Activated CD8-positive, alpha-beta T cell treated with anti-CD3 and anti-CD28 coated beads for 36 hours (primary cell): Measurements from ENCODE around the gene IGFBP6. TPM values are rescaled to one million over a fixed set of nuclear protein-coding genes. Genes with fewer than 3 reads are reported as not detected.

ENCODE experiments used
- ATAC-seq: fragments of 200-7000 bp; cut with Tn5 transposase; one replicate; pipeline ENCODE4 v1.10.0; 2021; ENCODE audit warnings: mild to moderate bottlenecking, moderate library complexity
- CTCF ChIA-PET: fragments of 350-600 bp; sonication (Branson Sonifier 250); formaldehyde crosslinking; loops from one replicate; lab custom pipeline; 2021; ENCODE audit warnings: antibody characterized with exemption; lab: Charles Lee
- POLR2A ChIA-PET: fragments of 350-600 bp; sonication (Branson Sonifier 250); formaldehyde crosslinking; loops from one replicate; lab custom pipeline; 2021; ENCODE audit warnings: antibody characterized with exemption; lab: Charles Lee
- DNase-seq: peaks from one replicate; pipeline ENCODE4 v3.0.0-alpha.2; 2020
- H3K27ac Mint-ChIP-seq: one replicate; pipeline ENCODE4 v1.8.0; 2021; ENCODE audit warnings: mild to moderate bottlenecking, mixed read lengths
- H3K27me3 Mint-ChIP-seq: one replicate; pipeline ENCODE4 v1.8.0; 2021; ENCODE audit warnings: mixed read lengths
- H3K36me3 Mint-ChIP-seq: one replicate; pipeline ENCODE4 v1.8.0; 2021; ENCODE audit warnings: low read depth, mixed read lengths
- H3K4me1 Mint-ChIP-seq: one replicate; pipeline ENCODE4 v1.8.0; 2021; ENCODE audit warnings: low read depth, mixed read lengths
- H3K4me3 Mint-ChIP-seq: one replicate; pipeline ENCODE4 v1.8.0; 2021; ENCODE audit warnings: mild to moderate bottlenecking, moderate library complexity, mixed read lengths
- H3K9me3 Mint-ChIP-seq: one replicate; pipeline ENCODE4 v1.8.0; 2021; ENCODE audit warnings: mixed read lengths
- CTCF ChIP-seq: fragments of 200-600 bp; IDR thresholded peaks from one replicate; pipeline ENCODE4 v1.8.0; 2022; ENCODE audit warnings: antibody characterized with exemption, mild to moderate bottlenecking
- intact Hi-C: fragments of 100-400 bp; cut with micrococcal nuclease; formaldehyde crosslinking; loops from one replicate; pipeline ENCODE4 v1.10.0; 2022
- total RNA-seq, 2 experiments: library from RNA; stranded (reverse); gene quantifications; one replicate each; pipeline ENCODE4 v1.2.3, GENCODE V29; 2021

The IGFBP6 gene
- total RNA-seq, 2 experiments from 2014 or later, result 2.0 to 2.3 TPM

- intact Hi-C loops, result no loop called here
Measured at GRCh38 chr12:53065470-53065869, 32.0 kb upstream of the IGFBP6 start.

GRCh38 chr12:53065975-53066931, 31.2 kb upstream of the IGFBP6 start:
- H3K36me3 Mint-ChIP-seq, result peaks cover 16% of the 10 kb centered on the region
- ChIA-PET CTCF (interaction anchor here (0.6 to 12.1 kb wide), 45 partner anchors 12 to 279 kb away, joined by 3 to 553 read pairs (median 4); partner anchors contain the start of genes AAAS, CSAD, EIF4B and ESPL1), POLR2A (interaction anchor here (0.7 to 5.6 kb wide), 11 partner anchors 9 to 116 kb away, joined by 3 to 37 read pairs (median 3); partner anchors contain the start of genes IGFBP6, SOAT2 and SPRYD3)
- DNase-seq, result peak; percentile 80
- H3K27me3 Mint-ChIP-seq, result no peaks in the 10 kb centered on the region
- TF ChIP-seq CTCF, result peak; percentile 96
- intact Hi-C loops, result loop anchor here (2.0 kb wide), 1 partner anchor 33 kb away; no protein-coding TSS in a partner anchor
- no peaks in the 10 kb centered on the region for H3K9me3 Mint-ChIP-seq
- peaks cover 12% of the 10 kb centered on the region for H3K4me1 Mint-ChIP-seq
- H3K4me3 Mint-ChIP-seq, result no peak overlapping the region
- peak; percentile 66 for ATAC-seq
- H3K27ac Mint-ChIP-seq, result peak overlapping the region; percentile 40

More at GRCh38 chr12:53065470-53065869, 32.0 kb upstream of the IGFBP6 start:
- Mint-ChIP-seq H3K9me3 (no peaks in the 10 kb centered on the region), H3K4me3 (no peak overlapping the region), H3K36me3 (peaks cover 16% of the 10 kb centered on the region), H3K27me3 (no peaks in the 10 kb centered on the region), H3K4me1 (peaks cover 12% of the 10 kb centered on the region), H3K27ac (no peak overlapping the region)
- POLR2A ChIA-PET, result interaction anchor here (0.7 to 5.6 kb wide), 8 partner anchors 11 to 117 kb away, joined by 3 to 37 read pairs (median 6); partner anchors contain the start of genes IGFBP6, SOAT2 and SPRYD3
- CTCF ChIA-PET, result interaction anchor here (0.6 to 12.1 kb wide), 43 partner anchors 11 to 280 kb away, joined by 3 to 553 read pairs (median 4); partner anchors contain the start of genes AAAS, CSAD, EIF4B and ESPL1
- no peak for TF ChIP-seq CTCF
- DNase-seq (no peak), ATAC-seq (no peak)

- ATAC-seq (peak; percentile 44), DNase-seq (peak; percentile 45)
- Mint-ChIP-seq H3K36me3 (peaks cover 19% of the 10 kb centered on the region), H3K9me3 (no peaks in the 10 kb centered on the region), H3K27ac (peak overlapping the region; percentile 47), H3K27me3 (no peaks in the 10 kb centered on the region), H3K4me1 (peaks cover 12% of the 10 kb centered on the region), H3K4me3 (no peak overlapping the region)
- no peak for TF ChIP-seq CTCF
- ChIA-PET CTCF (interaction anchor here (0.8 to 12.1 kb wide), 11 partner anchors 13 to 211 kb away, joined by 3 to 553 read pairs (median 11); partner anchors contain the start of genes IGFBP6, SOAT2 and SPRYD3), POLR2A (interaction anchor here (0.5 to 5.6 kb wide), 4 partner anchors 12 to 169 kb away, joined by 4 to 37 read pairs (median 22); partner anchors contain the start of genes IGFBP6, SOAT2 and SPRYD3)
- intact Hi-C loops, result loop anchor here (2.0 kb wide), 1 partner anchor 31 kb away; no protein-coding TSS in a partner anchor
Measured at GRCh38 chr12:53067074-53067992, 30.1 kb upstream of the IGFBP6 start.

GRCh38 chr12:53067993-53068770, 29.3 kb upstream of the IGFBP6 start:
- intact Hi-C loops, result loop anchor here (2.0 kb wide), 1 partner anchor 31 kb away; no protein-coding TSS in a partner anchor
- Mint-ChIP-seq H3K4me3 (no peak overlapping the region), H3K4me1 (peaks cover 12% of the 10 kb centered on the region), H3K27me3 (no peaks in the 10 kb centered on the region), H3K27ac (peak overlapping the region; percentile 29), H3K36me3 (peaks cover 25% of the 10 kb centered on the region), H3K9me3 (no peaks in the 10 kb centered on the region)
- ATAC-seq (no peak), DNase-seq (no peak)
- POLR2A ChIA-PET, result interaction anchor here (0.5 to 5.6 kb wide), 3 partner anchors 11 to 168 kb away, joined by 4 to 37 read pairs (median 32); partner anchors contain the start of genes IGFBP6 and SPRYD3
- CTCF ChIA-PET, result interaction anchor here (0.8 to 12.1 kb wide), 5 partner anchors 13 to 146 kb away, joined by 3 to 553 read pairs (median 4); partner anchors contain the start of genes IGFBP6, SOAT2 and SPRYD3
- no peak for TF ChIP-seq CTCF
